GM18858 (cell line): ENCODE measurements around the gene GNAO1.

Experiments used
- ATAC-seq: cut with Tn5 transposase; IDR thresholded peaks from one replicate; pipeline ENCODE4 v1.9.1; 2021; ENCODE audit not compliant: unreplicated experiment

GNAO1 gene

GRCh38 chr16:56264609-56264972 lies 73.3 kb downstream of the GNAO1 start:
- ATAC-seq, result no peak

DNA sequence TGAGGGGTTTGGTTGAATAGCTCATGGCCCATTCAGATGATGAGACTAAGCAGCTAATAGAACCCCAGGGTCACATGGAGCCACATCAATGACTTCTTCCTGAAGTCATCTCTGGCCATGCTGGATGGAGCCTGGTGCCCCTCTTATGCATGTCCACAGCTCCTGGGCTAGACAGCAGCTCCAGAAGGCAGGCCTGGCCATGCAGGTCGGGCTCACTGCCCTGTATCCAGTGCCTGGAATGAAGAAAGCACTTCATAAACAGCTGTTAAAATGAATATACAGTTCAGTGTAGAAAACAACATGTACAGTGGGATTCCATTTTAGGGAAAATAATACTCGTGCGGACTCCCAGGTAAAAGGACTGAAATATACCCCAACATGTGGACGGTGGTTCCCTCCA lies 73.9 kb downstream of the GNAO1 start:
- ATAC-seq, result no peak

- ATAC-seq, result no peak
These were observed 74.5 kb downstream of the GNAO1 start for GRCh38 chr16:56265746-56266145.

- no peak for ATAC-seq
These were observed 75.6 kb downstream of the GNAO1 start for GRCh38 chr16:56266641-56267607.

DNA sequence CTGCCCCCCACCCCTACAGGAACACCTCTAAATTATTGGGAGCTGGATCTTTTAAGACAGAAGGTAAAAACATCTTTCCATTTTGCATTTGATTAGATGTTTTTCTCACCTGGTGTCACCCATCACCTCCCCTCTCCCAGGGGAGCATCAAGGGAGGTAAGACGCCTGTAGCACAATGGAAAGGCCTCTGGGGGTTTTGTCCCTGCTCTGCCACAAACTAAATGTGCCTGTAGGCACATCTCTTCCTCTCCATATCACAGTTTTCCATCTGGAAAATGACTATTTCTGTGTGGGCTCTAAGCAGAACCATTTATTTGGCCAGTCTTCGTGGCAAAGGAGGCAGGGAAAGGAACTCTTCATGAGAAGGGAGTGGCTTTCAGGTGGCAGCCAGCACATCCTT lies 76.6 kb downstream of the GNAO1 start:
- ATAC-seq, result no peak

- no peak for ATAC-seq
These were observed 77.5 kb downstream of the GNAO1 start for GRCh38 chr16:56268799-56269198.

GRCh38 chr16:56269281-56269680 lies 78.0 kb downstream of the GNAO1 start:
- ATAC-seq, result no peak

GRCh38 chr16:56269811-56270684 lies 78.8 kb downstream of the GNAO1 start:
- ATAC-seq, result no peak

DNA sequence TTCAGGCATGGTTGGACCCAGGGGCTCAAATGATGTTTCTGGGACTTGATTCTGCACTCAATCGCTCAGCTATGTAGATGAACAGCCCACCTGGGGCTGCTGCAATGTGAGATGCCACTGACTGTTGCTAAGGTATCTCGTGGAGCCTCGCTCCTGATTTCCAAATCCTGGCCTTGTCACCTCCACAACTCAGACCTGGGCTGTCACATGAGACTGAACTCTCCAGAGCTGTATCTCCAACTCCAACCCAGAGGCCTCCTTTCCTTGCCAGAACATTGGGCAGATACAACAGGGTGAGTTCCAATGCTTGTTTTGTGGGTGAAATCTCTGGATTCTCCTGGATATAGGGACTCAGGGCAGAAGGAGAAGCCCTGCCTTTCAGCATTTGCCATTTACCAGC lies 79.5 kb downstream of the GNAO1 start:
- ATAC-seq, result no peak

- no peak for ATAC-seq
These were observed 81.2 kb downstream of the GNAO1 start for GRCh38 chr16:56272583-56272894.

- ATAC-seq, result no peak
These were observed 82.3 kb downstream of the GNAO1 start for GRCh38 chr16:56273615-56274014.

DNA sequence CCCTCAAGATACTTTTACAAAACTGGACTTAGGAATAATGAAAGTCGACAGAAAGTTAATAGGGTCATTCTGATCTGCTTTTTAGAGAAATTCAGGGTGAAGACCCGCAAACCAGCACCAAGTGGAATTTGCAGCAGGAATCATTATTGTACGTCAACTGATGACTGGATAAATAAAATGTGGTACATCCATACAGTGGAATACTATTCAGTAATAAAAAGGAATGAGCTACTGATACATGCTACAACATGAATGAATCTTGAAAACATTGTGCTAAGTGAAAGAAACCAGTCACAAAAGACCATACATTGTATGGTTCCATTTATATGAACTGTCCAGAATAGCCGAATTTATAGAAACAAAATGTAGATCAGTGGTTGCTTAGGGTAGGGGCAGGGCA lies 83.1 kb downstream of the GNAO1 start:
- ATAC-seq, result no peak

DNA sequence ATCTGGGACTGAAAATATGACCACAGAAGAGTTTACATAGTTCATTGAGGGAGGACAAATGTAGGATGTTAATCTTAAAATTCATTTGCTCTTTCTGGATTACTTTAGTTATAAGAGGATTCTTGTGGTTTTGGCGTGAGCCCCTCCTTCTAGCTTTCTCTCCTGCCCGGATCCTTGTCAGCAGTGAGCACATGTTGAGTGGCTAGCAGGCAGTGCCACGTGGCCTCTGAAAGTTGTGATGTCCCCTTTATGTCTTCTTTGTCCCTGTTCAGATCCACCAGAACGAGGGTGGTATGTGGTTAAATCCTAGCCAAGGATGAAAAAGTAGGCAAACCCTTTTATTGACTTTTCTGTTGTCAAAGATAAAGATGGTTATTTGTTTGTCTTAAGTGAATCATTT lies 83.8 kb downstream of the GNAO1 start:
- ATAC-seq, result no peak

GRCh38 chr16:56275801-56276200 lies 84.5 kb downstream of the GNAO1 start:
- no peak for ATAC-seq

DNA sequence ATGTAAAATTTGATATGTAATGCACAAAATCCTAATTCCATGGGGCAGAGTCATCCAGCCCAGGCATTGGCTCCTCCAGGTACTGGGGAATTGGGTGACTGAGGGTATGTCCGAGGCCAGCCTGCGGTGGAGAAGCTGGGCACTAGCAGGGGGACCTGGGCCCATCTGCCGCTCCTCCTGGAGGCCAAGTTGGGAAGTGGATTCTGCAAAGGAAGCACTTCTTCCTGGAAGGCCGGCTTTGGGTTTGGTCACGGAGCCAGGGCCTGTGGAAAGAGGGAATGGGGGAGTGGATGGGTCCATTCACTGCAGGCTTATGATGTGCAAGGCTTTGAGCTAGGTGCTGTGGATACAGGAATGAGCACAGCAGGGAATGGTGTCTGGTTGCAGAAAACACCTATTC lies 85.8 kb downstream of the GNAO1 start:
- no peak for ATAC-seq

DNA sequence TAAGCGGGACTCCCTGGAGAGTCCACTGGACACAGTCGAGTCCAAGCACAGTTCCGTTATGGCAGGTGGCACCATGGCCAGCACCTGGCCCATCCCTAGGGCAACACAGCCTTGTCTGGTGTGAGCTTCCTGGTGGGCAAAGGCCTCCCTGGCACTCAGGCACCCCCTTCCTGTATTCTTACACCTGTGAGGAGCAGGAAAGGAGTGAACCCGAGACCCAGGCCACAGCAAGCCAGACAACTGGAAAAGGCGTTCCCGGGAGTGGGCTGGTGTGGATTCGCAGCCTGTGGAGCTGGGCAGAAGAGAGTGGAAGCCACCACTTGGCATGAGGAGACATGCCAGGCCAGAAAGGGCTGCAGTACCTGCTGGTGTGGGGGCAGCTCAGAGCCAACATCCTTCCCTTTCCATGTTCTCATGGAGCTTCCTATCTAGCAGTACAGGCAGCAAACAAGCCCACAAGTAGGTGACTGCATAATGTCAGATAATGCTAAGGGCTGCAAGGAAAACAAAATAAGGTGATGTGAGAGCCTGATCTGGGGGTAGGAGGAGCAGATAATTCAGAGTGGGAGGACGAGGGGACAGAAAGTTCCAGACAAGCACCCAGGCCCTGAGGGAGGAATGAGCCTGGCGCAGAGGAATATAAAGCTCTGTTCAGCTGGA lies 87.0 kb downstream of the GNAO1 start:
- ATAC-seq, result no peak

DNA sequence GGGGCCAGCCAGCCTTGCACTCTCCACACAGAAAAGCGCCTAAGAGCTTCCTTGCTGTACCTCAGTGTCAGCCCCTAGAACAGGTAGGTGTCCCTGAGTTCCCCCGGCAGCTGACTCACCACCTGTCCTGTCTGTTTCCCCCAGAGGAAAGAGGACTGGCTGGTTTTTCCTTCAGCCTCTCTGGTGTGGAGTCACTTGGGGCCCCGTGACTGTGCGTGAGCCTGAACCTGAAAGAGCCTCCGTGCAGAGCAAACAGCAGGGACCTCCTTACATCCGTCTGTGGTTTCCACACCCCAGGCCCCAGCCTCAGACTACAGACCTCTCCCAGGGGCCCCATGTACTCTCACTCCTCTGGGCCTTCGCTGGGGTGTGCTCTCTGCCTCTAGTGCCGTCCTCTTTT lies 87.8 kb downstream of the GNAO1 start:
- no peak for ATAC-seq

GRCh38 chr16:56279914-56280313 lies 88.6 kb downstream of the GNAO1 start:
- no peak for ATAC-seq

DNA sequence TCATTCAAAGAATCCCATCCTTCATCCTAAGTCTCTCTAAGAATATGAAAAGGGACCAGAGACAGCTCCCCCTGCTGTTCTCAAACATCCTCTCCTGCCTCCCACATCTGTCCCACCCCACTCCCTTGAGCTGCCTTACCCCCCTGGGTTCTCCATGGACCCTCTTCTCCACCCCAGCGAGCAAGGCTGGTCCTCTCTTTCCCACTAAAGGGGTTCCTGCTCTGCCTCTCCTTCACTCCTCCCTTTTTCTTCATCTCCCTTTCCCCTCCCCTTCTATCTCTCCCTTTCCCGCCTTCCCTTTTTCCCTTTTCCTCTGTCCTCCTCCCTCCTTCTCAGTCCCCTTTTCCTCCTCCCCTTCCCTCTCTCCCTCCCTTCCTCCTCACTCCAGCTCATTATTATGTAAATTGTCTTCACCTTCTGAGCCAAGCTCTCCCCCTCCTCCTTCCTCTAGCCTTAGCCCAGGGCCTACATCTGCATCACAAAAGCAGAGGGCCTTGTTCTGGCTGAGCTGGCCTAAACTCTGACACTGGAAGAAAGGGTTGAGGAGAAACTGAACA lies 90.0 kb downstream of the GNAO1 start:
- no peak for ATAC-seq

- no peak for ATAC-seq
These were observed 91.2 kb downstream of the GNAO1 start for GRCh38 chr16:56282451-56282850.

DNA sequence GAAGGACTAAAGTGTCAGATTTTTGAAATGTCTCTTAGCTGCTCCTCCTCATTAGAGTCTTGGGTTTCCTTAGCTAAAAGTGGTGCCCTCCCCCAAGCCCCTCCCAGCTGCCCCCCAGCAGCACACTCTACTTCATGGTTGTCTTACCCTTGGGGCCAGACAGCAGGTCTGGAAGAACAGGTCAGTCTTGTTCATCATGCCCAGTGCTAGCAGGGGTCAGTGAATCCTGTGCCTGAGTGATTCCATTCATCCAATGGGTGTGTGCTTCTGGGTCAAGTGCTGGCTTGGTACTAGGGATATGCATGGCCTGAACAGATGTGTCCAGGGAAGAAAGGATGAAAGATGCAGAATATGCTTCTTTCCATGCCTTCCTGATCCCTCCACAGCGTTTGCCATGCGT lies 93.2 kb downstream of the GNAO1 start:
- no peak for ATAC-seq
